HL-60 (cell line): ENCODE results near the gene CORIN.

Source experiments
- DNase-seq, 2 experiments: peaks; one replicate each; pipeline ENCODE4 v3.0.0-alpha.2; 2010 to 2020; ENCODE audit warnings: low read depth in 1 of 2, low spot score in 1 of 2
- H3K27ac ChIP-seq: fragments of 250-450 bp; sonication (Bioruptor Pico); replicated peaks from 2 replicates; pipeline ENCODE4 v1.5.1; 2020; ENCODE audit warnings: mild to moderate bottlenecking, moderate library complexity
- H3K27me3 ChIP-seq: fragments of 250-450 bp; sonication (Bioruptor Pico); 2 replicates; pipeline ENCODE4 v1.5.1; 2021; ENCODE audit warnings: mild to moderate bottlenecking, moderate library complexity; ENCODE audit not compliant: insufficient read depth, poor library complexity, severe bottlenecking
- H3K4me3 ChIP-seq: replicated peaks from 2 replicates; pipeline ENCODE4 v1.5.1; 2011; ENCODE audit warnings: mild to moderate bottlenecking, control low read depth, low read length; ENCODE audit not compliant: insufficient read depth
- CTCF ChIP-seq: IDR thresholded peaks from one replicate; pipeline ENCODE4 v1.5.1; 2011; ENCODE audit warnings: low read length, control low read depth, inconsistent platforms; ENCODE audit not compliant: insufficient read depth
- GABPA ChIP-seq: IDR thresholded peaks from 2 replicates; pipeline ENCODE4 v1.6.1; 2012; ENCODE audit warnings: low read depth
- POLR2AphosphoS5 ChIP-seq: IDR thresholded peaks from 2 replicates; pipeline ENCODE4 v1.6.1; 2012; ENCODE audit warnings: low read depth
- REST ChIP-seq: IDR thresholded peaks from 2 replicates; pipeline ENCODE4 v1.6.1; 2012; ENCODE audit warnings: low read depth; ENCODE audit not compliant: insufficient replicate concordance
- SPI1 ChIP-seq: IDR thresholded peaks from 2 replicates; pipeline ENCODE4 v1.6.1; 2012; ENCODE audit warnings: low read depth, mild to moderate bottlenecking, borderline replicate concordance

The CORIN gene

DNA sequence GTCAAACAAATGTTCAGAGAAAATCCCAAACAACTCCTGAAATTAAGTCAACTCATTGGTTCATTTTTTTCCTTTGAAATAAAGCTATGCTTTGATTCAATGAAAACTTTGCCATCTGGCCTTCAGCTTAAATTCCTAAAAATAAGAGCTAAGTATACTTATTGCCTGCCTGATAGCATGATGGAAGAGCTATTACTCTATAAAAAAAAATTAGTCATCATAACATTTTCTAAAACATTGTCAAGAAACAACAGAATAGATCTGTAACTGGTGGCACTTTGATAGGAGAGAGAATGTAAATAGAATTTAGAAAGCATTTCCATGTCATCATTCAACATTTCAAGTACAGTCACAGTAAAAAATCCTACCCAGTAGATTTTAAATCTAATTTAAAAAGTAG is 136.6 kb downstream of the CORIN start:
- H3K27ac ChIP-seq = no peak overlapping the region
- TF ChIP-seq REST (no peak), GABPA (no peak), CTCF (no peak), SPI1 (no peak), POLR2AphosphoS5 (no peak)

DNA sequence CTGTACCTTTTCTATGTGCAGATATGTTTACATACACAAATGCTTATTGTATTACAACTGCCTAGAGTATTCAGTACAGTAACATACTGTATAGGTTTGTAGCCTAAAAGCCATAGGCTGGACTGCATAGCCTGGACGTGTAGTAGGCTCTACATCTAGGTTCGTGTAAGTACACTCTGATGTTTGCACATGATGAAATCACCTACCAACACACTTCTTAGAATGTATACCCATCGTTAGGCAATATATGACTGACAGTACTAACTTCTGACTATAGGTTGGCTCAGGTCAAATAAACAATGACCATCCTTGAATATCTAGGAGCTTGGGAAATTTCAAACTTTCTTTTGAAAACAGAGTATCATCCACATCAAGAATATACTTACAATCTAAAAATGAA is 139.0 kb downstream of the CORIN start:
- H3K27me3 ChIP-seq = no peaks in the 10 kb centered on the region
- DNase-seq = no peak
- TF ChIP-seq GABPA (no peak), POLR2AphosphoS5 (no peak)
- H3K27ac ChIP-seq = no peak overlapping the region
- no peak overlapping the region for H3K4me3 ChIP-seq

More for the DNA sequence above, 136.6 kb downstream of the CORIN start:
- DNase-seq = no peak
- Histone ChIP-seq H3K27me3 (no peaks in the 10 kb centered on the region), H3K4me3 (no peak overlapping the region)

- Histone ChIP-seq H3K4me3 (no peak overlapping the region), H3K27ac (no peak overlapping the region), H3K27me3 (no peaks in the 10 kb centered on the region)
- TF ChIP-seq SPI1 (no peak), REST (no peak), POLR2AphosphoS5 (no peak), CTCF (no peak), GABPA (no peak)
- DNase-seq = no peak
Observed at GRCh38 chr4:47696823-47697222, 141.0 kb downstream of the CORIN start.

GRCh38 chr4:47695260-47695659 is 142.6 kb downstream of the CORIN start:
- no peak overlapping the region for H3K27ac ChIP-seq
- no peak overlapping the region for H3K4me3 ChIP-seq
- H3K27me3 ChIP-seq = no peaks in the 10 kb centered on the region
- DNase-seq = no peak
- TF ChIP-seq GABPA (no peak), REST (no peak), SPI1 (no peak), POLR2AphosphoS5 (no peak)
